ENCODE data around the gene SLCO4A1. TPM values are rescaled to one million over a fixed set of nuclear protein-coding genes. Genes with fewer than 3 reads are reported as not detected.

SLCO4A1 gene
- total and polyA plus RNA-seq, 9 of the 15 experiments (the other 6 are each of a cell fraction or from before 2014, with no cell fraction given): 1.6 to 21.9 (median 12.8) TPM

DNA sequence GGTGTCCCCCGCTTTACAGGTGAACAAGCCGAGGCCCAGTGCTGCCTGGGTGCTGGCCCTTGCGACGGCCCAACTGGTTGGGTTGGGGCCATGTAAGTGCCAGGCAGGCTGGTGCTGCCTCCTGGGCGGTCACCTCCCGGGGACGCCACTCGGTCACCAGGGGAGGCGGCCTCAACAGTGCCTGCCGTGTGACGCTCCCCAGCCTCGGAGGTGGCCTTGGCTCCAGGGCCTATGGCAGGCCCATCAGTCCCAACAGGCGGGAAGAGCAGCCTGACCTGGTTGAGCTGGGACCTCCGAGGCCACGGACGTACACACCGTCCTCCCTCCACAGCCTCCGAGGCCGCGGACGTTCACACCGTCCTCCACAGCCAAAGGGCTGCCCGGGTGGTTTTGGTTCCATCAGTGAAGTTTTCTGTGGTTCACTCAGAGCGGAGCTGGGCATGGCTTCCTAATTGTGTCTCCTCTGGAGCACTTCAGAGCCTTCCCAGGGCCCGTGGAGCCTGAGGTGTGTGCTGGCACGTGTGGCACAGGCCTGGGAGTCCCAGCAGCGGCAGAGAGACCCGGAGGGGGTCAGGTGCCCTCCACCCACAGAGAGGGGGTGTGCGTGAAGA, 19.3 kb upstream of the SLCO4A1 start (continued):
- TF ChIP-seq, protein P1, sequence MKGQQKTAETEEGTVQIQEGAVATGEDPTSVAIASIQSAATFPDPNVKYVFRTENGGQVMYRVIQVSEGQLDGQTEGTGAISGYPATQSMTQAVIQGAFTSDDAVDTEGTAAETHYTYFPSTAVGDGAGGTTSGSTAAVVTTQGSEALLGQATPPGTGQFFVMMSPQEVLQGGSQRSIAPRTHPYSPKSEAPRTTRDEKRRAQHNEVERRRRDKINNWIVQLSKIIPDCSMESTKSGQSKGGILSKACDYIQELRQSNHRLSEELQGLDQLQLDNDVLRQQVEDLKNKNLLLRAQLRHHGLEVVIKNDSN (CRISPR knock-in tag; IDR thresholded peaks at IDR 0.05): no peak; the same call in 1 of the 2 replicates
- TF ChIP-seq, protein P2, sequence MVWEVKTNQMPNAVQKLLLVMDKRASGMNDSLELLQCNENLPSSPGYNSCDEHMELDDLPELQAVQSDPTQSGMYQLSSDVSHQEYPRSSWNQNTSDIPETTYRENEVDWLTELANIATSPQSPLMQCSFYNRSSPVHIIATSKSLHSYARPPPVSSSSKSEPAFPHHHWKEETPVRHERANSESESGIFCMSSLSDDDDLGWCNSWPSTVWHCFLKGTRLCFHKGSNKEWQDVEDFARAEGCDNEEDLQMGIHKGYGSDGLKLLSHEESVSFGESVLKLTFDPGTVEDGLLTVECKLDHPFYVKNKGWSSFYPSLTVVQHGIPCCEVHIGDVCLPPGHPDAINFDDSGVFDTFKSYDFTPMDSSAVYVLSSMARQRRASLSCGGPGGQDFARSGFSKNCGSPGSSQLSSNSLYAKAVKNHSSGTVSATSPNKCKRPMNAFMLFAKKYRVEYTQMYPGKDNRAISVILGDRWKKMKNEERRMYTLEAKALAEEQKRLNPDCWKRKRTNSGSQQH (CRISPR knock-in tag; IDR thresholded peaks at IDR 0.05): no peak
- TF ChIP-seq PML (IDR thresholded peaks at IDR 0.05; ENCODE audit: low read length) (no peak), SRSF9 (IDR thresholded peaks at IDR 0.05; ENCODE audit: borderline replicate concordance, low read depth, low read length) (no peak), GABPB1 (CRISPR knock-in tag; IDR thresholded peaks at IDR 0.05) (no peak), SRSF1 (IDR thresholded peaks at IDR 0.05; ENCODE audit: low read depth, low read length) (no peak), CCAR2 (IDR thresholded peaks at IDR 0.05; ENCODE audit: low read depth, low read length) (no peak), KAT7 (CRISPR knock-in tag; IDR thresholded peaks at IDR 0.05; ENCODE audit: borderline replicate concordance) (0 out of 2 replicates have a peak, but pooled peaks have one; percentile 7), RCOR1 (IDR thresholded peaks at IDR 0.05; ENCODE audit: borderline replicate concordance in 1 of 2, low read depth in 2 of 2, low read length in 2 of 2) (no peak), CREBBP (IDR thresholded peaks at IDR 0.05; ENCODE audit: low read depth, low read length) (no peak), NRF1 (conservative IDR thresholded peaks at IDR 0.05 in 1 of 2, IDR thresholded peaks at IDR 0.05 in 1 of 2) (no peak), U2AF1 (optimal IDR thresholded peaks at IDR 0.05; ENCODE audit: low read depth, low read length) (no peak), ZNF57 (CRISPR knock-in tag; IDR thresholded peaks at IDR 0.05) (no peak), PYGO2 (tag; IDR thresholded peaks at IDR 0.05) (no peak), NFRKB (IDR thresholded peaks at IDR 0.05; ENCODE audit: low read depth) (no peak), HDGF (IDR thresholded peaks at IDR 0.05) (no peak), ZSCAN32 (CRISPR knock-in tag; IDR thresholded peaks at IDR 0.05) (no peak), ZNF175 (CRISPR knock-in tag; IDR thresholded peaks at IDR 0.05; ENCODE audit: low read depth) (no peak), PHF8 (IDR thresholded peaks at IDR 0.05; ENCODE audit: borderline replicate concordance, low read length) (no peak), GTF2E2 (tag; IDR thresholded peaks at IDR 0.05) (0 out of 2 replicates have a peak, but pooled peaks have one; percentile 11), TRIM24 (IDR thresholded peaks at IDR 0.05) (no peak)
- TF ChIP-seq, protein P3, sequence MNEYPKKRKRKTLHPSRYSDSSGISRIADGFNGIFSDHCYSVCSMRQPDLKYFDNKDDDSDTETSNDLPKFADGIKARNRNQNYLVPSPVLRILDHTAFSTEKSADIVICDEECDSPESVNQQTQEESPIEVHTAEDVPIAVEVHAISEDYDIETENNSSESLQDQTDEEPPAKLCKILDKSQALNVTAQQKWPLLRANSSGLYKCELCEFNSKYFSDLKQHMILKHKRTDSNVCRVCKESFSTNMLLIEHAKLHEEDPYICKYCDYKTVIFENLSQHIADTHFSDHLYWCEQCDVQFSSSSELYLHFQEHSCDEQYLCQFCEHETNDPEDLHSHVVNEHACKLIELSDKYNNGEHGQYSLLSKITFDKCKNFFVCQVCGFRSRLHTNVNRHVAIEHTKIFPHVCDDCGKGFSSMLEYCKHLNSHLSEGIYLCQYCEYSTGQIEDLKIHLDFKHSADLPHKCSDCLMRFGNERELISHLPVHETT (CRISPR knock-in tag; conservative IDR thresholded peaks at IDR 0.05 in 1 of 2, IDR thresholded peaks at IDR 0.05 in 1 of 2): no peak
- TF ChIP-seq, protein P4, sequence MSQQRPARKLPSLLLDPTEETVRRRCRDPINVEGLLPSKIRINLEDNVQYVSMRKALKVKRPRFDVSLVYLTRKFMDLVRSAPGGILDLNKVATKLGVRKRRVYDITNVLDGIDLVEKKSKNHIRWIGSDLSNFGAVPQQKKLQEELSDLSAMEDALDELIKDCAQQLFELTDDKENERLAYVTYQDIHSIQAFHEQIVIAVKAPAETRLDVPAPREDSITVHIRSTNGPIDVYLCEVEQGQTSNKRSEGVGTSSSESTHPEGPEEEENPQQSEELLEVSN (IDR thresholded peaks at IDR 0.05; ENCODE audit: borderline replicate concordance in 1 of 2, extremely low read depth in 1 of 2, insufficient read depth in 1 of 2, insufficient read length in 1 of 2, low read depth in 1 of 2, low read length in 1 of 2, poor library complexity in 1 of 2, severe bottlenecking in 1 of 2): peak in 1 of 2 experiments; percentile 34
- TF ChIP-seq, protein P5, sequence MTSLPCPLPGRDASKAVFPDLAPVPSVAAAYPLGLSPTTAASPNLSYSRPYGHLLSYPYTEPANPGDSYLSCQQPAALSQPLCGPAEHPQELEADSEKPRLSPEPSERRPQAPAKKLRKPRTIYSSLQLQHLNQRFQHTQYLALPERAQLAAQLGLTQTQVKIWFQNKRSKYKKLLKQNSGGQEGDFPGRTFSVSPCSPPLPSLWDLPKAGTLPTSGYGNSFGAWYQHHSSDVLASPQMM (CRISPR knock-in tag; IDR thresholded peaks at IDR 0.05): no peak

Data from K562 (cell line).